GM10266 (cell line): ENCODE results near the gene SLC6A1.

Experiments
- DNase-seq: peaks from one replicate; pipeline ENCODE4 v3.0.0; 2012; ENCODE audit errors: extremely low spot score
- CTCF ChIP-seq: IDR thresholded peaks from 2 replicates; pipeline ENCODE4 v1.5.1; 2012; ENCODE audit warnings: mild to moderate bottlenecking, low read depth; ENCODE audit not compliant: control insufficient read depth, insufficient read depth; ENCODE audit errors: missing control alignments

The SLC6A1 gene

GRCh38 chr3:10992017-10992942, at the start of gene SLC6A1:
Gene SLC6A1 (plus strand): TSS chr3:10992748. CDS start chr3:11017212, 24,464 bp downstream.
- no peak for TF ChIP-seq CTCF
- no peak for DNase-seq

DNA sequence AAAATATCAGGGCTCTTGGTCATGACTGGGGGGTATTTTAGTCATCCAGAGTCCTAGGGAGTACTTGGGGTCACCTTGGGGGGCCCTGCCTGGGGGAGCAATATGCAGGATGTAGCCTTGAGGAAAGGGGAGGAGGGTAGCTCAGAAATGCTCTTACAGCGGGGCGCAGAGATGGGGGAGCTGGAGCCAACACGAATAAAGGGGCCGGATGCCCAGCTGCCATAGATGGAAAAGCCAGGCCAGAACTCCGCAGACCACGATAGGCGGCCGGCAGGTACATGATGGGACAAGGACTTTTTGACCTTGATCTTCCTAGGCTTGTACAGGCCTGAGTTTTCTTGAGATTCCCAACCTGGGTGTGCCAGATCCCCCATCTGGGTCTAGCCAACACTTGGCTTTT, 47.7 kb upstream of the SLC6A1 start:
- DNase-seq = no peak
- TF ChIP-seq CTCF = no peak

DNA sequence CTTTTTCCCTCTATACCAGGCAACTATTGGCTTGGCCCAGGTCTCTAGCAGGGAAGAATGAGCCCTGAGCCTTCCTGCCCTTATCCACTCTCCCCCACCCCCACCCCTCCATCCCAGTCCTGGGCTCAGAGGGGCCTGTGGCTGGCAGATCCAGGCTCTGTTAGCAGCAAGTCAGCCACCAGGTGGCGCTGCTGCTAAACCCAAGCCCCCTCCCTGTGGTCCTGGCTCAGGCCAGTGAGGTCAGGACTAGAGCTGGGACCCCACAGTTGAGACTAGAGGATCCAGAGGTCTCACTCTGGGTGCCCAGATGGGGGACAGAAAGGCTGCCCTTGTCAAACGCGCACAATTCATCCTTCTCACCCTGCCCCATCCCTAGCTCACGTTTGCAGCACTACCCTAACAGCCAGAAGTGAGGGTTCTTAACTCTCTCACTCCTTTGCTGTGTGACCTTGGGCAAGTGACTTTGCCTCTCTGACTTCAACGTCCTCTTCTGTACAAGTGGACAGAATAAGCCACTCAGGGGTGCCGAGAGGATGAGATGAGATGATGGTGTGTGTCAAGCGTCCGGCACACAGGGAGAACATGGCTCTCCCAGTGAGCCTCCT, 46.8 kb upstream of the SLC6A1 start:
- peak; percentile 62 for DNase-seq
- TF ChIP-seq CTCF = peak; percentile 84

DNA sequence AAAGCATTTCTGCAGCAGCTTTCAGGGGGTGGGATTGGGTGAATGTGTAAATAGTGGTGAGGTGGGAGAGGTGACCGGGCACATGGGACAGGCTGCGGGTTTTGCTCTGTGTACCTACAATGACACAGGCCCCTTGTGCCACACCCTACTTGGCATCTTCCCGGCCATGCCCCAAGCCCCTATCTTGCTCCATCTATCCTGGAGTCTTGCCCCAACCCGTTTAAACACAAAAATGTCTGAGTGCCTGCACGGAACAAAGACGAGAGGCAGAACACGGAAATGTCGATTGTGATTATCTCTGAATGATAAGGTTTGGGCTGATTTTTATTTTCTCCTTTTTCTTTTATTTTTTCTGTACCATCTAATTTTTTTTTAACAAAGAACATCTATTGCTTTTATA, 46.0 kb upstream of the SLC6A1 start:
- no peak for TF ChIP-seq CTCF
- no peak for DNase-seq

DNA sequence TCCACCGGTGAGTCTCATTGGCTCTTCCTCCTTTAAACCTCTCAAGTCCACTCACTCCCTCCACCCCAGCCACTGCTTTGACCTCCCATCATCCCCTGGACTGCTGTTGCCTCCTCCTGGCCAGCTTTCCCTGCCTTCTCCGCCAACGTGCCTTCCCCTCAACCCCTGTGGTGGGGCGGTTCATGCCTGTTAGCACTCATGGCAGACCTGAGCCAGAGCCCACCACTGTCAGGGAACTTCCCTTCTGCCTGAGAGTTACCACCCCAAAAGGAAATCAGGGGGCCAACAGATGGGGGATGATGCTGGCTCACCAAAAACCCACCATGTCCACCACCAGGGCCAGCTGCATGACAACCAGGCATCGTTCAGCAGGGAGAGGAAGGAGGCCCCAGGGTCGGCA, 44.2 kb upstream of the SLC6A1 start:
- TF ChIP-seq CTCF = no peak
- no peak for DNase-seq

DNA sequence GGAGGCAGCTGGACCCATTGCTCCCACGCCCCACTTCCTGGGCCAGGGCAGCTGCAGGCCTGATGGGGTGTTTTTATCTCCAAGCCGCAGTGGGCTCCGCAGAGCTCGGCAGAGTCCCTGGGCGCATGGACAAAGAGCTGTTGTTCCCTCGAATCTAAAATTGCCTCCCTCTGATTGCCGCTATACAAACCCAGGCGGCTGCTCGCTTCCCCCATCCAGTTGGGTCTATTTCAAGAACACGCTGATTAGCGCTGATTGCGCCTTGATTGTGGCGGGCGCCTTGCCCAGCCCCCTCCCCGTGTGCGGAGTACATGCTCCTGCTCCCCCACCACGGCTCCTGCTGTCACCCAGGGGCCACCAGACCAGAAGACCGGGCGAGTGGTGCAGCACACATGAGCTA, 43.4 kb upstream of the SLC6A1 start:
- no peak for TF ChIP-seq CTCF
- no peak for DNase-seq

GRCh38 chr3:10950476-10951294, 41.9 kb upstream of the SLC6A1 start:
- DNase-seq = no peak
- TF ChIP-seq CTCF = peak; percentile 43
